Measurements from ENCODE around the gene JMJD7.

Gene JMJD7

DNA sequence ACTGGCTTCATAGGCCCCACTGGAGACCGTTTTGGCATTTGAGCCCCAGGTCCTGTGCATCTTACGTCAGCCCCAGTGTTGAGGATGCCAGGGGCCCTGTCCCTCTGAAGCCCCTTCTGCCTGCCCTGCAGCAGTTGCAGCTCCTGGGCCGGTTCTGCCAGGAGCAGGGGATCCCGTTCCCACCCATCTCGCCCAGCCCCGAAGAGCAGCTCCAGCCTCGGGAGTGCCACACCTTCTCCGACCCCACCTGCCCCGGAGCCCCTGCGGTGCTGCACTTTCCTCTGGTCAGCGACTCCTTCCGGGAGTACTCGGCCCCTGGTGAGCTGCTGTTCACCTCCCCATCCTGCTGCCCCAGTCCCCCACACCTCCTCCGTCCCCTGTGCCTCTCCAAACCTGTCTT lies 19.3 kb downstream of the JMJD7 start:
- DNase-seq (ENCODE audit: low spot score) = no peak

DNA sequence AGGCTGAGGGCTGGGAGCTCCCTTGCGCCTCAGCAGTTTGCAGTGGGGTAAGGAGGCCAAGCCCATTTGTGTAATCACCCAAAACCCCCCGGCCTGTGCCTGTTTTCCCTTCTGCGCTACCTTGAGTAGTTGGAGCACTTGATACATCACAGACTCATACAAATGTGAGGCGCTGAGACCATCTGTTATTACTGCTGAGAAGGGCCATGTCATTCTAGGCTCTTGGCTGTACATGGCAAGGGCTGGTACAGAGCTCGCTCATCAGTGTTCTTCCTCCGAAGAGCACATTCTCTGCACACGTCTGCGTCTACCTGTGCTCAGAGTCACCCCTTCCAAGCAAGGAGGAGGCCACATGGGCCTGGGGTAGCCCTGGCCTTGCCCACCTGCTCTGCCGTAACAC lies 20.1 kb downstream of the JMJD7 start:
- no peak for DNase-seq (ENCODE audit: low spot score)

- DNase-seq (ENCODE audit: low spot score) = no peak
Measured at GRCh38 chr15:41848631-41849030, 20.7 kb downstream of the JMJD7 start.

DNA sequence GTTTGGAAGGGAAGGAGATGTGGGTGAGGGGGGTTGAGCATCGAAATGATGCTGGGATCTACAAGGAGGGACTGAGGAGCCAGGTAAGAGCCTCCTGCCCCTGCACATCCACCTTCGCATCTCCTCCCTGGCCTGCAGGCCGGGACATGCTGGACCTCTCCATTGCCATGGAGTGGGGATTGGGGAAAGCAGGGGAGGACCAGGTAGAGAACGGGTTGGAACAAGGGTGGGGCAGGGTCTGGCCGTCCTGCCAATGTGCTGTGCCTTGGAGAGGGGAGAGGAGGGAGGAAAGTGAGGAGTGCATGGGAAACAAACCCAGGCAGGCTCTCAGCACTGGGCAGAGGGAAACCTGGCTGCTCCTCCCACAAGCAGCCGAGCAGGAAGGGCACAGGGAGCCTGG lies 21.3 kb downstream of the JMJD7 start:
- no peak for DNase-seq (ENCODE audit: low spot score)

DNA sequence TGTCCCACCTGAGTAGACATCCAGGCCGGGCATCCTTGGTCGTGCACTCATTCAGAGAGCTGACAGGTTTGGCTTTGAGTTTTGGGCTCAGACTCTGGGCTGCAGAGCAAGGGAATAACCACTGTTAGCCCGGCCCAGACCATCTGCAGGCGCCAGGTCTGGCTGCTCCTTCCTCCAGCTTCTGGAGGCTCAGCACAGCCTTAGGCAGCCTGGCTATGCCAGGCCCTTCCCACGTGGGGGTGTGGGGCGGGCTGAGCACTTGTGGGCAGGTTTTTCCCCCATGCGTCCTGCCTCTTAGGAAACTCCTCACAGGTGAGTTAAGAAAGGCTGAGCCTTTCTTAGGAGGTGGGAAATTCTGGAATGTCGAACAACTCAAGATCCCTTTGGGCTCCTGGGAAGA lies 22.0 kb downstream of the JMJD7 start:
- DNase-seq (ENCODE audit: low spot score) = no peak

DNA sequence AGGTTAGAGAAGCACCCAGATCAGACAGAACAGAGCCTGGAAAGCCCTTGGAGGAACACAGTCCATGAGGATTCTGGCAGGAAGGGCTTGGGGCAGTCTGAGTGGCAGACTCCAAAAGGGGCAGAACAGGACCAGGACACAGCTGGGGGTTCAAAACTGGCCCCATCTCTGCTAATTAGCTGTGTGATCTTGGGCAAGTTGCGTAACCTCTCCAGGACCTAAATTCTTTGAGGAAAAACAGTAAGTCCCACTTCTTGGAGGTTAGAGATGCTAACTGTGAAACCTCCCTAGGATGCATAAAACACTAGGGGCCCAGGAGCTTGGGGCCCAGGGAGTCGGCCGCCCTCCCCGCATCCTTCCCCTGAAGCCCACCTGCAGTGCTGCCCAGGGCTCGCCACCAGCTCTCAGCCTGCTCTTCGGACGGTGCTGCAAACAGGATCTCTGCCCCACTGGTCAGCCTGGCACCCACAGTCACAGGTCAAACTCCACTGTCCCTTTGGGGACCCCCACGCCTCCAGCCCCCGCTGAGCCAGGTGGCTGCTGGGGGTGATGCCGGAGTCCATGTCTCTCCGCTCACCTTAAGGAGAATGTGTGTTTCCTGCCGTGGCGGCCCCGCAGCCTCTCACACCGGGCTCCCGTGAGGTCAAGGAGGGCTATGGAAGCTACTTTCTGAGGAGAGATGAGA lies 22.7 kb downstream of the JMJD7 start:
- no peak for DNase-seq (ENCODE audit: low spot score)

DNA sequence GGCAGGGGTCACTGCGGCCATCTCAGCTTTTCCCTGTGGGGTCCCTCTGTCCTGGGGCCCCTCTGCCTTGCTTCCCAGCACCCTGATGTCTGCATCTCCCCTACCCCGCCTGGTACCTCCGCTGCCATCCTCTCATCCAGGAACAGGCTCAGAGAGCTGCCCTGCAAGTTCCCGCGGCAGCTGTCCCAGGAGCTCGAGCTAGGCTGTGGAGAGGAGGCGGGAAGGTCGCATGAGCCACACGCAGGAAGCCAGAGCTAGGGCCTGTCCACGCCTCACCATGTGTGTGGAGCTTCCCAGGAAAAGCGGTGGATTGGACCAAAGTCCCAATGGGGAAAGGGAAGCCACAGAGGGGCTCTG lies 23.3 kb downstream of the JMJD7 start:
- DNase-seq (ENCODE audit: low spot score) = no peak

- DNase-seq (ENCODE audit: low spot score) = no peak
Measured at GRCh38 chr15:41851755-41852370, 24.0 kb downstream of the JMJD7 start.

DNA sequence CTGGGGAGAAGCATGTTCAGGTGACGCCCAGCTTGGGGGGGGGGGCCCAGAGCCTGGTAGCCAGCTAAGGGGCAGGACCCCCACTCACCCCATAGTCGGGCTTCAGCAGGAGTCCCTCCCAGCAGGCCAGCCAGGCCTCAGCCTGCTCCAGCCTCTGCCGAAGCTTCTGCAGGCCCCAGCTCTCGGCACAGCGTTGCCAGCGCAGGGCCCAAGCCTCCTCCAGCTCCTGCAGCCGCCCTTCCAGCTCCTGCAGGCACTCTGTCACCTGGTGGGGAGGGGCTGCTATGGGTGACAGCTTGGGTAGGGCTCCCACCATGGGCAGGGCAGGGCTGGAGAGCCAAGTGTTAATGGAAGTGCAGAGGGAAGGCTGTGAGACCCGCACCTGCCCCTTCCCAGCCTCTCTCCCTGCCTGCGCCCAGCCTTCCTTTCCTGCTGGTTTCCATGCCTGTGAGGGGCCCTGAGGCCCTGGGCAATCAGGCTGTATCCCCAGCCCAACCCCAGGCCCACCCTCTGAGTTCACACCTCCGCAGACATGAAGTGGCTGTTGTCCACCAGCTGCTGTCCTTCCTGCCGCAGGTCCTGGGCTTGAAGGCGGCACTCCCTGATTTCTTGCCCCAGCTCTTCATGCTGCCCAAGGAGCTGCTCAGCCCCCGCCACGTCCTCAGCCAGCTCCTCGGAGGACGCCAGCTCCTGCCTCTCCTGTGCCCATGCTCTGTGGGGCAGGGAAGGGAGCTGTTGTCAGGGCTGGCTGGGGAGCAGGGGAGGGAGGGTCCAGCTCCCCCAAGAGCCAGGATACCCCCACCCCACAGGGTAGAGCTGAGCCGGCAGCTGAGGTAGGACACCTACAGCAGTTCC lies 25.1 kb downstream of the JMJD7 start:
- no peak for DNase-seq (ENCODE audit: low spot score)

GRCh38 chr15:41853831-41854230 lies 25.9 kb downstream of the JMJD7 start:
- DNase-seq (ENCODE audit: low spot score) = no peak

GRCh38 chr15:41854443-41854842 lies 26.6 kb downstream of the JMJD7 start:
- DNase-seq (ENCODE audit: low spot score) = no peak

DNA sequence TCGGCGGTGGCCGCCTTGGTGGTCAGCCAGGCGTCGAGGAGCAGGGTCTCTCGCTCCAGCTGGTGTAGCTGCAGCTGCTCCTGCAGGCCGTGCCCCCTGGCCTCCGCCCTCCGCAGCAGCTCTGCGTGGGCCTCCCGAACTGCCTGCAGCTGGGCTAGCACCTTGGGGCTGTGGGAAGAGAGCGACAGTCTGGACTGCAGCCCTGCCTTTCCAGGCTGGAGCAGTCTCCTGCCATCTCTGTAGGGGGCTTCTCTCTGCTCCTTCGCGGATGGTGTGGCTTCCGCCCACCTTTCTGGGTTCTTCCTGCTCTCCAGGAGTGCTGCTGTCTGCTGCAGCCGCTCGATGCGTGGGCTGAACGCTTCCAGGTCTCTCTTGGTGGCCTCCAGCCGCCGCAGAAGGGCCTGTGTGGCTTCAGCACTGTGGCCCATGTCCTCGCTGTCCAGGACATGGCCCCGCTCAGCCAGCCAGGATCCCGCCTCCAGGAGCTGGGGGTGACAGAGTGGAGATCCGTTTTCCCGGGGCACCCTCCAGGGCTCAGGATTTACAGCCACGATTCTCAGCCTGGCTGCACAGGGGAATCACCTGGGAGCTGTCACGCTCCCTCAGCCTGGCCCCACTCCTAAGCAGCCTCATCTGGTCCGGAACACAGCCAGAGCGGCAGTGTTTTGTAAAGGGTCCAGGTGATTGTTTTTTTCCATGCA lies 27.5 kb downstream of the JMJD7 start:
- DNase-seq (ENCODE audit: low spot score) = no peak

DNA sequence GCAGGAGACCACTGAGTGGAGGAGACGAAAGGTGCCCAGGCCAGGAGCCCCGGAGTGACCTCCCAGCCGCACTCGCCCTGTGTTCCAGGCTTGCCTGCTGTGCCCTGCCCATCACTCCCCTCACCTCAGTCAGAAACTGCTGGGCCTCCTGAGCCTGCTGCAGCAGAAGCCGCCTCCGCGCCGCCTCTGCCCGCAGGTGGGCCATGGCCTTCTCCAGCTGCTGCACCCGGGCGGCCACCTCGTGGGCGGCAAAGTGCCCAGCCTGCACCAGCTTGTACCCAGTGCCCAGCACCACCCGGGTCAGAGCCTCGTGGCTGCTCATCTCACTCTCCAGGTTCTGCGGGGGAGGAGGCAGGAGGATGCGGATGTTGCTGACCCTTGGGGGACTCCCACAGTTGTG lies 28.4 kb downstream of the JMJD7 start:
- no peak for DNase-seq (ENCODE audit: low spot score)

GRCh38 chr15:41856716-41857115 lies 28.8 kb downstream of the JMJD7 start:
- DNase-seq (ENCODE audit: low spot score) = no peak

GRCh38 chr15:41857316-41857715 lies 29.4 kb downstream of the JMJD7 start:
- DNase-seq (ENCODE audit: low spot score) = no peak

DNA sequence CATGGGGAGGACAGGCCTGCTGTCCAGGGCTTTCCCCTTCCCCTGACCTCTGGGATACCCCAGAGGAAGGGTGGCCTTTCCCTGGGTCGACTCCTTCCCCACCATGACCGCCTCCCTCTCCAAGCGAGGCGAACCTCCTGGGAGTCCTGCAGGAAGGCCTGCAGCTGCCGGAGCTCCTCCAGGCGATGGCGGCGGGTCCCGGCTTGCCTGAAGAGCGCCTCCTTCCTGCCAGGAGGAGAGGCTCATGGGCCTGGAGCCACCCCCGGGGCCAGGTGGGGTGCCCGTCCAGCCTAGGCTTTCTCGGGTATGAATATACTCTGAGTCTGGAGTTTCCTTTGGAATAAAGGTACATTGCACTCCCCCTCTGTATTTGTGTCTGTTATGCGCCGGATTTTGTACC lies 30.9 kb downstream of the JMJD7 start:
- DNase-seq (ENCODE audit: low spot score) = no peak

DNA sequence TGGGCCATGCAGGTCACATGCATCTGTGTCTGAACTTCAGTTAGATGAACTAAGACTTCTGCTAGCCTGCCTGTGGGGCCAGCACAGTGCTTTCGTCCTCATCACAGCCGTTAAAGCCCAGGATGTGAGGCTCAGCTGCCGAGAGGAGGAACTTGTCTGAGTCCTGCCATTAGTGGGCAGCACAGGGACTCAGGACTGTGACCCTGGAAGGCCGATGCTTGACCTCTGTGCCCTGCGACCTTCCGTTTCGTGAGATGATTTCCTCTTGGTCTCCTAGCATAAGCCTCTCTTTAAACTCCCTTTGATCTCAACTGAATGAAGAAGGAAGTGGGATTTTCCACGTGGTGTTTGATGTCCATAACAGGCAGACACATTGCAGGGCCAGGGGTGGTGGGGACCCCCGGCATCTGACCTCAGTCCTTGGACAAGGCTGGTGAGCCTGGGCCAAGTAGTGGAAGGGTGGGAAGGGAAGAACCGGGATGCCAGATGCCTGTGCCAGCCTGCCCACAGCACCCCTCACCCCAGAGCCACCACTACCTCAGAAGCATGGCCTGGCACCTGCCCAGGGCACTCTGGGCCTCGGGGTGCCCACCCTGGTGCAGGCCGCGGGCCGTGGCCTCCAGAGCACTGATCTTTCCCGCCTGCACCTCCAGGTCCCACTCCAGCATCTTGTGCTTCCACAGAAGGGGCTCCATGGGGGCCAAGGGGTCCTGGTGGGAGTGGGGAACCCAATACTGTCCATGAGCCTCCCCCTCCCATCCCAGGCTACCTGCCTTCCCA lies 32.3 kb downstream of the JMJD7 start:
- no peak for DNase-seq (ENCODE audit: low spot score)

- DNase-seq (ENCODE audit: low spot score) = no peak
Measured at GRCh38 chr15:41861736-41862356, 34.0 kb downstream of the JMJD7 start.

DNA sequence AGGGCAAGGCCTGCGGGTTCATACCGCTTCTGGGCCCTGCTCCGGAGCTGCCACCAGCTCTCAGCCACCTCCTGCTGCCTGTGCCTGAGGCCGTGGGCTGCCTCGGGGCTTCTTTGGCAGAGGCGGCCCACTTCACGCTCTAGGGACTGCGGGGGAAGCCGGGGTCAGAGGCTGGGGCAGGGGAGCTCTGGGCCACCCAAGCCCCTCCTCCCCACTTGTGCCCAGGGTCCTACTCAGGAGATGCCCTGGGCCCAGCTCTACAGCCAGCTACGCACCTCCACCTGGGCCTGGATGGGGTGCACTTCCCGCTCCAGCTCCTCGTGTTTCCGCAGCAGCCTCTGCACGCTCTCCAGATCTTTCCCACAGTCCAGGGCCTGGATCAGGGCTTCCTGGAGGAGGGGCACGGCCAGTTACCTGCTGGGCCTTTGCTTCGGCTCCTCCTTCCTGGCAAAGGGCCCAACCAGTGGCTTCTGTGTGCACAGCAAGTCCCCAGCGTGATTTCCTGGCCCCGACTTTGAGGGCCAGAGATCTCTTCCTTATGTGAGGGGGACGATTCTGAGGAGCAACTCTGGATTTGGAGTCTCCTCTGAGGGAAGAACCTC lies 34.7 kb downstream of the JMJD7 start:
- no peak for DNase-seq (ENCODE audit: low spot score)

DNA sequence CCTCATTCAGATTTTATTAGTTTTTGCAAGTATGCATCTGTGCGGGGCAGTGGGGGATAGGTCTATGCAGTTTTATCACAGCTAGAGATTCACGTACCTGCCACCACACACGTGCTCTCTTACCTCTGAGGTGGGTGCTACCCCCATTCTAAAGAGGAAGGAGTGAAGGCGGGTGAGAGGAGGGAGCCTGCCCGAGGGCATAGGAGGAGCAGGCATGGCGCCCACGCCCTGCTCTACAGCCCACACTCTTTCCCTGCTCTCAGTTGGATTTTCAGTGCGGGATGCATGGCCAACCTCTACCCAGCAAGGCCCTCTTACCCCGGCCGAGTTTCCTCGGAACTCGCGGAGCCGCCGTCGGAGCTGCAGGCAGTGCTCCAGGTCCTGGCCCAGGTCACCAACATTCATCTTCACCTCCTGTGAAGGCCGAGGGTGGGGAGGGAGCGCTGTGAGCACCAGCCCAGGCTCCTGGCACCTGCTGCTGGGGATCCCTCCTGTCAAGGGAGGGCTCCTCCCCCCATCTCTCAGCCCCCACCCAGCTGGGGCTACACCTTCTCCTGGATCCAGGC lies 37.7 kb downstream of the JMJD7 start:
- DNase-seq (ENCODE audit: low spot score) = no peak

DNA sequence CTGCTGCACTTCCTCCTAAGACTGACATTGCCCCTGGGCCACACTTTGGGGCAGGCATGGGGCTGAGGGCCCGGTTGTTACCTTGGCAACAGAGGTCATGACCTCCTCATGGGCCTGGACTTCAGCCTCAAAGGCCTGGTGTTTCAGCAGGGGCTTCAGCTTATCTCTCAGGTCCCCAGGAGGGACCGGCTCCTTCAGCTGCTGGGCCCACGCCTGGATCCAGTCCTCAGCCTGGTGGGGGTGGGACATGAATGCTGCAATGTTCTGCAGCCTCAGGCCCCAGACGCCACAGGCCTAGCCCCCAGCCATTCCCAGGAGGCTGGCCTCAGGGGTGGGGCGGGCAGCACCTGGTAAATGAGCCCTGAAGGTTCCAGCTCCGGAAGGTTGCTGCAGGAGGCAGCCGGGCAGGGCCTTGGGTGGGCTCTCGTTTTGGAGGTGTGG lies 38.4 kb downstream of the JMJD7 start:
- no peak for DNase-seq (ENCODE audit: low spot score)
